GF-D8 (cell line): ENCODE results near the gene PATL2.
"Not testable (repeated sequence)": the region's sequence is repeated elsewhere in the genome, so short reads cannot be mapped to it uniquely, and the experiment has no call there.

Experiments
- DNase-seq: peaks from one replicate; lab custom pipeline; 2025; lab: John Stamatoyannopoulos, UW

PATL2 gene

DNA sequence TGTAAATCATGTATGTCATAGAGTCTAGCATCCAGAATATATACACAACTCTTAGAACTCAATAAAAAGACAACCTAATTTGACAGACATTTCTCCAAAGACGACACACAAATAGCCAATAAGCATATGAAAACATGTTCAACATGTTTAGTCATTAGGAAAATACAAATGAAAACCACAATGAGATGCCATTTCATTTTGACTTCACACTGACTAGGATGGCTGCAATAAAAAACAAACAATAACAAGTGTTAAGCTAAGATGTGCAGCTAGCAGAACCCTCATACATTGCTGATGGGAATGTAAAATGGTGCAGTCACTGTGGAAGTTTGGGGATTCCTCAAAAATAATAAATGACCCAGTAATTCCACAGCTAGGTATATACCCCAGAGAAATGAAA, 64.1 kb downstream of the PATL2 start:
- no peak for DNase-seq

DNA sequence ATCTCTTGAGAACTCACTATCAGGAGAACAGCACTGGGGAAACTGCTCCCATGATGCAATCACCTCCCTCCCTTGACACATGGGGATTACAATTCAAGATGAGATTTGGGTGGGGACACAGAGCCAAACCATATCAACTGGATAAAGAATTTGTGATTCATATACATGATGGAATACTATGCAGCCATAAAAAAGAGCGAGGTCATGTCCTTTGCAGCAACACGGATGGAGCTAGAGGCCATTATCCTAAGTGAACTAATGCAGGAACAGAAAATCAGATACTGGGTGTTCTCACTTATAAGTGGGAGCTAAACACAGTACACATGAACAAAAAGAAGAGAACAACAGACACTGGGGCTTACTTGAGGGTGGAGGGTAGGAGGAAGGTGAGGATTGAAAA, 64.7 kb downstream of the PATL2 start:
- no peak for DNase-seq

DNA sequence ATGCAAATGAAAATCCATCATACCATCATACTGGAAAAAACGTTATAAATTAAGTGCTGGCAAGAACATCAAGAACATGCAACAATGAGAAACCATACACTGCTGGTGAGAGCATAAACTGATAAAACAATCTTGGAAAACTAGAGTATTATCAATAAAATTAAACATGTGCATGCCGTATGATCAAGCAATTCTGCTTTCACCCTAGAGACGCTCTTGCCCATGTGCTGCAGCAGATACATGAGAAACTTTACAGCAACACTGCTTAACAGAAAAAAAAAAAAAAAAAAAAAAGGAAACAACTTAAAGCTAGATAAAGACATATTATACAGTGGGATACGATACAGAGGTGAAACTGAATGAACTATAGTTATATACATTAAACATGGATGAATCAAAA, 69.5 kb downstream of the PATL2 start:
- DNase-seq, result no peak

DNA sequence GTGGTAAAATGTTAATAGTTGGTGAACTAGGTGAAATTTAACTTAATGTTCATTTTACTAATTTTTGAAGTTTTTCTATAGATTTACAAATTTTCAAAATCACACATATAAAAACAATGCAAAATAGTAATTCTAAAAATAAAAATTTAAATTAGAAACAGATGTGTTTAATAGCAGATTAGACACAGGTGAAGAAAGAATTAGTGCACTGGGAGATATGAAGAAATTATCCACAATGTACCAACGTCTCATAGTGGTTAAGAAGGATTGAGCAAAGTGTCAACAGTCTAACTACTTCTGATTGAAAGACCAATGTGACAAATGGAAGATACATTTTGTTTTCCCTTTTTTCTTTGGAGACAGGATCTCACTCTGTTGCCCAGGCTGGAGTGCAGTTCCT, 74.1 kb downstream of the PATL2 start:
- DNase-seq, result no peak

DNA sequence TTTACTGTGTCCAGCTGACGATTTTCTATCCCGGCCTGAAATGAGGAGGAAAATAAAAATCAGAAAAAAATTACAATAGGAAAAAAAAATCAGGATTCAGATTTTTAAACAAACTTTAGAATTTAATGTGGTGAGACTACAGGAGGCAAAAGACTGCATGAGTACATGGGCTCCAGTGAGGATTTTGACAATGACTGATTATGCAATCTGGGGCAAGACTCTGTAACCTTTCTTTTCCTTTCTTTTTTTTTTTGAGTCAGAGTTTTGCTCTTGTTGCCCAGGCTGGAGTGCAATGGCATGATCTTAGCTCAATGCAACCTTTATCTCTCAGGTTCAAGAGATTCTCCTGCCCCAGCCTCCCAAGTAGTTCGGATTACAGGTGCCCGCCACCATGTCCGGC, 77.5 kb downstream of the PATL2 start:
- DNase-seq, result no peak

DNA sequence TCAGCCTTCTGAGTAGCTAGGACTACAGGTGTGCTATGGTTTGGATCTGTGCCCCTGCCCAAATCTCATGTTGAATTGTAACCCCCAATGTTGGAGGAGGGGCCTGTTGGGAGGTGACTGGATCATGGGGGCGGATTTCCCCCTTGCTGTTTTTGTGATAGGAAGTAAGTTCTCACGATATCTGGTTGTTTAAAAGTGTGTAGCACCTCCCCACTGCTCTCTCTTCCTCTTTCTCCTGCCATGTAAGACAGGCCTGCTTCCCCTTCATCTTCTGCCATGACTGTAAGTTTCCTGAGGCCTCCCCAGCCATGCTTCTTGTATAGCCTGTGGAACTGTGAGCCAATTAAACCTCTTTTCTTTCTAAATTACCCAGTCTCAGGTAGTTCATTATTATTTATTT, 85.8 kb downstream of the PATL2 start:
- DNase-seq, result not testable (repeated sequence)

DNA sequence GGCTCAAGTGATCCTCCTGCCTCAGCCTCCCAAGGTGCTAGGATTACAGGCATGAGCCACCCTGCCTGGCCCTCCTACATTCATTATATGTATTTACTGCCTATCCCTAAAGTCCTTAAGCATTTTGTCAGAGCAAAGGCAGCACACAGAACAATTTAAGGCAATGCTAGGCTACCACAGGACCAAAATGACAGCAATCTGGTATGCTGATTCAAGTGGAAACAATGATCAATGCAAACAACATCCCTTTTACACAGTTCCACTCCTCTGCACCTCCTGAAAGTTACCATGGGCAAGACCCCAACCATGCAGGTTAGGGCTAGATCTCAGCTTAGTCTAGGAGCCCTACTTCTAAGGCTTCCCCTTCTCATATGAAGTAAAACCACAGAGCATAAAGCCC, 87.9 kb downstream of the PATL2 start:
- no peak for DNase-seq

DNA sequence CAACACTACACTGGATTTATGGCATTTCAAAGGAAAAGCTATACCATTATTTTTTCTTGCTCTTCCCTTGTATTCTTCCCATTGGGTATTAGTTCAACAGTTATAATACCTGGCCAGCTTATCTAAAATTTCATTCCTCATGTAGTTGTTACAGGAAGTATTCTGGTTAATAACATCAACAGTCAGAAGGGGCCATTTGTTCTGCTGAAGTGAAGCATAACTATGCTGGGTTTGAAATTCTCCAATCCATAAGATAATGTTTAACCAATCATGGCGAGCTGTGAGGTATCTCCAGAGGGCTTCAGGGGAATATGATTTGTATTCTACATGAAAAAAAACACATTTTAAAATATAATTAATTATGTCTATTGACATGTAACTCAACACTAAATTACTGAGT, 91.0 kb downstream of the PATL2 start:
- DNase-seq, result no peak

DNA sequence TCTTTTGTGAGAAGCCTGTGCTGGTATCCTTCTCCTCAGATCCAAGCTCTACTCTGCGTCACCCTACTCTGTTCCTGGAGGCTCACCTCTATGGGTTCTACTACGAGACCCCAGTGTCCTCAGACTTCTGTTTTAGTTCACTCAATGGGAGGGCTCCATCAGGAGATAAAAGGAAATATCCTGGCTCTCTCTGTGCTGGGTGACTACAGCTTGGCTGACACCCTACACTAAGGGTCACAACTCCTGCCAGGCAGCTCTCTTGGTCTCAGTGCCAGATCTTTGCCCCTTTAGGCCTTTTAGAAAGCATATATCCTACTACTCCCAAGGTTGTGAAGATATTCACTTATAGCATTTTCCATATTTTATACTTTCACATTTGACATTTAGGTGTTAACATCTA, 94.1 kb downstream of the PATL2 start:
- DNase-seq, result no peak
